ENCODE results near the gene SPDYE2B.
"Not testable (repeated sequence)": the region's sequence is repeated elsewhere in the genome, so short reads cannot be mapped to it uniquely, and the experiment has no call there.

Gene SPDYE2B, protein sequence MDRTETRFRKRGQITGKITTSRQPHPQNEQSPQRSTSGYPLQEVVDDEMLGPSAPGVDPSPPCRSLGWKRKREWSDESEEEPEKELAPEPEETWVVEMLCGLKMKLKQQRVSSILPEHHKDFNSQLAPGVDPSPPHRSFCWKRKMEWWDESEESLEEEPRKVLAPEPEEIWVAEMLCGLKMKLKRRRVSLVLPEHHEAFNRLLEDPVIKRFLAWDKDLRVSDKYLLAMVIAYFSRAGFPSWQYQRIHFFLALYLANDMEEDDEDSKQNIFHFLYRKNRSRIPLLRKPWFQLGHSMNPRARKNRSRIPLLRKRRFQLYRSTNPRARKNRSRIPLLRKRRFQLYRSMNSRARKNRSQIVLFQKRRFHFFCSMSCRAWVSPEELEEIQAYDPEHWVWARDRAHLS

DNA sequence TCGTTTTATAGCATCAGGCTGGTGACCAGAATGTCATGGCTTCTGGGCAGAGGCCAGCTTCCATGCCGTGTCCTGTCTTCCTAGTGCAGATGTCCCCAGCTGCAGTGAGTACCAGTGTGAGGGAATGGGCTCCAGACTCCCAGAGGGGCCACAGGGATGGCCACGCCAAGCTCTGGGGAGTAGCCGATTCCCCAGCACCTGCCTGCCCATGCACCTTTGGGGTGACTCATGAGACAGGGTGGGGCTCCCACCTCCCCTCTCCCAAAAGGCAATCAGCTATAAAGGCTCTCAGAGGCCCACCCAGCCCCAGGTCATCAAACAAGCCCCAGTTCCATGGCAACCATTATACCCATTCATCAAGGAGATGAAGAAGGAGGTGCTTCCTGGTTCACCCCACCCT, at the start of gene SPDYE2B:
SPDYE2B (plus strand) TSS at position 396 of the 400 bp plus-strand sequence. CDS start 2,030 bp downstream, outside the sequence.
- H3K9ac ChIP-seq (ENCODE audit: low read depth in 1 of 2, low read length in 2 of 2); H3K4me1 ChIP-seq (ENCODE audit: control insufficient read depth in 1 of 2, insufficient read depth in 2 of 2, low read length in 2 of 2); H3K9me3 ChIP-seq (ENCODE audit: control insufficient read depth in 1 of 2, low read length in 2 of 2); H3K27ac ChIP-seq (ENCODE audit: low read depth, low read length); H3K4me3 ChIP-seq (ENCODE audit: low read depth in 1 of 2, low read length in 2 of 2); H3K27me3 ChIP-seq (ENCODE audit: control insufficient read depth in 1 of 2, insufficient read depth in 2 of 2, low read length in 2 of 2); H3K36me3 ChIP-seq (ENCODE audit: control insufficient read depth in 1 of 2, insufficient read depth in 2 of 2, low read length in 2 of 2): not testable (repeated sequence)

DNA sequence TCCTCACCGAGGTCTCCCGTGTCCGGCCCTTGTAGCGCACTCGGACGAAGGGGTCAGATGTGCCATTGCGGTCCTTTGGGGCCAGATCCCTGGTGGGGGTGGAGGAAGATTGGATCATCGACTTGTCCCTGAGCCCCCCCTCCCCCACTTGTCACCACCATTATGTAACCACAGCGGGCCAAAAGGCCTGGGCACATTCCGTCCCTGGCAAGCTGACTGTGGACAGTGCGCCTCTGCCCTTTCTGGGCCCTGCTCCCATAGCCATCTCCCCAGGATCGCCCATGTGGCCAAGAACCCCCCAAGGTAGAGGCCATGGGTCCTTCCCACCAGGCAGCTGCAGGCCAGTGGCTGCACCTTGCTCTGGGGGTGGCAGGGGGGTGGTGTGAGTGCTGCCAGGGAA, 47.8 kb upstream of the SPDYE2B start:
- not testable (repeated sequence) for H3K9ac ChIP-seq (ENCODE audit: low read depth in 1 of 2, low read length in 2 of 2); H3K27me3 ChIP-seq (ENCODE audit: control insufficient read depth in 1 of 2, insufficient read depth in 2 of 2, low read length in 2 of 2); H3K36me3 ChIP-seq (ENCODE audit: control insufficient read depth in 1 of 2, insufficient read depth in 2 of 2, low read length in 2 of 2); H3K9me3 ChIP-seq (ENCODE audit: control insufficient read depth in 1 of 2, low read length in 2 of 2); H3K4me3 ChIP-seq (ENCODE audit: low read depth in 1 of 2, low read length in 2 of 2); H3K27ac ChIP-seq (ENCODE audit: low read depth, low read length); H3K4me1 ChIP-seq (ENCODE audit: control insufficient read depth in 1 of 2, insufficient read depth in 2 of 2, low read length in 2 of 2)

DNA sequence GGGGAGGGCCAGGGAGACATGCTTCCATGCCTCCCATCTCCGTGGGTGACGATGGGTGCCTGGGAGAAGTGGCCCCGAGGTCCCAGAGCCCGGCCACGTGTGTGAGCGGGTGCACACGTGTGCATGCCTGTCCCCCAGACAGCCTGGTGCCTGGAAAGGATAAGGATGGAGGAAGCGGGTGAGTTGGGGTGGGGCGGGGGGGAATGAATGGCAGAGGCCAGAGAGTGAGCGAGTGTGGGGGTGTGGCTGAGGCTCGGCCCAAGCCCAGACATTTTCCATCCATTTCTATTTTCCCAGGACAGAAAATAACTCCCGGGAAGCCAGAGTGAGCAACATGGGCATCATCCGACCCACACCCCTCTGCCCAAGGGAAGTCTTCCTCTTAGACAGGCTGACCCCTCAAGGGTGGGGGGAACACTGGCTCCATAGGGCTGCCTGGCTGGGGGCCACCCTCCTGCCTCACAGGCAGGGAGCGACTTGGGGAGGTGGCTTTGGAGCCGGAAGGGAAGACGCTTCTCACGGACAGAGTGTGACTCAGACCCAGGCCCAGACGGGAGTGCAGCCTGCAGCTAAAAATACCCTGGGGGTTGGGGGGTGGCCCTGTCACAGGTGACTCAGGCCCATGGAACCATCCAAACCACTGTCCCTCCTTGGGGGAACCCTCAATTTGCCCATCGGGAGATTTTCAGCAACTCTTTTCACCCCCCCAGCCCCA, 45.5 kb upstream of the SPDYE2B start:
- H3K4me3 ChIP-seq (ENCODE audit: low read depth in 1 of 2, low read length in 2 of 2); H3K9me3 ChIP-seq (ENCODE audit: control insufficient read depth in 1 of 2, low read length in 2 of 2); H3K27me3 ChIP-seq (ENCODE audit: control insufficient read depth in 1 of 2, insufficient read depth in 2 of 2, low read length in 2 of 2); H3K36me3 ChIP-seq (ENCODE audit: control insufficient read depth in 1 of 2, insufficient read depth in 2 of 2, low read length in 2 of 2); H3K9ac ChIP-seq (ENCODE audit: low read depth in 1 of 2, low read length in 2 of 2); H3K27ac ChIP-seq (ENCODE audit: low read depth, low read length); H3K4me1 ChIP-seq (ENCODE audit: control insufficient read depth in 1 of 2, insufficient read depth in 2 of 2, low read length in 2 of 2): not testable (repeated sequence)

DNA sequence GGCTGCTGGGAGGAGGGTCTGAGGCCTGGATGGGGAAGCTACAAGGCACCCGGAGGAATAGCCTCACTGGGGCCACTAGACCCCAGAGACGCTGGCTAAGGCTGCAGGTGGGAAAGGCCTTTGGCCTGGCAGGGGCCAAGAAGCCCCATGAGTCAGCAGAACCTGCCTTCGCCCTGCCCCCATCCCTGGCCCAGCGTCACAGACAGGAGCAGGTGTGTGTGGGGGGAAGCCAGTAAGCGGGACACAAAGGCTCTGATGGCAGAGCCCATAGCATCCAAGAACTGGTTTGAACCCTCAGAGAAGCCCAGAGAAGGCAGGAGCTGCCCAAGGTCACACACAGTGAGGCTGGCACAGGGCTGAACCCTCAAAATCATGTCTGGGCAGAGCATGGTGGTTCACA, 43.3 kb upstream of the SPDYE2B start:
- H3K36me3 ChIP-seq (ENCODE audit: control insufficient read depth in 1 of 2, insufficient read depth in 2 of 2, low read length in 2 of 2); H3K27me3 ChIP-seq (ENCODE audit: control insufficient read depth in 1 of 2, insufficient read depth in 2 of 2, low read length in 2 of 2); H3K9me3 ChIP-seq (ENCODE audit: control insufficient read depth in 1 of 2, low read length in 2 of 2); H3K4me3 ChIP-seq (ENCODE audit: low read depth in 1 of 2, low read length in 2 of 2); H3K27ac ChIP-seq (ENCODE audit: low read depth, low read length); H3K9ac ChIP-seq (ENCODE audit: low read depth in 1 of 2, low read length in 2 of 2); H3K4me1 ChIP-seq (ENCODE audit: control insufficient read depth in 1 of 2, insufficient read depth in 2 of 2, low read length in 2 of 2): not testable (repeated sequence)

DNA sequence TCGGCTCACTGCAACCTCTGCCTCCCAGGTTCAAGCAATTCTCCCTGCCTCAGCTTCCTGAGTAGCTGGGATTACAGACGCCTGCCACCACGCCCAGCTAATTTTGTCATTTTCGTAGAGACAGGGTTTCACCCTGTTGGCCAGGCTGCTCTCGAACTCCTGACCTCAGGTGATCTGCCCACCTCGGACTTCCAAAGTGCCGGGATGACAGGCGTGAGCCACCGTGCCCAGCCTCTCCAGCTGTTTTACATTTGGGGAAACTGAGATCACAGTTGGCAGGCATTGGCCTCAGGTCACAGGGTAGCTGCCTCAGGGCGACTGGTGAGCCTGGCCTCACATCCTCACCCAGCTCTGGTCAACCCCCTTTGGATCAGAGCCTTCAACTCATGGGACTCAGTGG, 40.4 kb upstream of the SPDYE2B start:
- not testable (repeated sequence) for H3K27ac ChIP-seq (ENCODE audit: low read depth, low read length); H3K9me3 ChIP-seq (ENCODE audit: control insufficient read depth in 1 of 2, low read length in 2 of 2); H3K4me3 ChIP-seq (ENCODE audit: low read depth in 1 of 2, low read length in 2 of 2); H3K27me3 ChIP-seq (ENCODE audit: control insufficient read depth in 1 of 2, insufficient read depth in 2 of 2, low read length in 2 of 2); H3K4me1 ChIP-seq (ENCODE audit: control insufficient read depth in 1 of 2, insufficient read depth in 2 of 2, low read length in 2 of 2); H3K9ac ChIP-seq (ENCODE audit: low read depth in 1 of 2, low read length in 2 of 2); H3K36me3 ChIP-seq (ENCODE audit: control insufficient read depth in 1 of 2, insufficient read depth in 2 of 2, low read length in 2 of 2)

DNA sequence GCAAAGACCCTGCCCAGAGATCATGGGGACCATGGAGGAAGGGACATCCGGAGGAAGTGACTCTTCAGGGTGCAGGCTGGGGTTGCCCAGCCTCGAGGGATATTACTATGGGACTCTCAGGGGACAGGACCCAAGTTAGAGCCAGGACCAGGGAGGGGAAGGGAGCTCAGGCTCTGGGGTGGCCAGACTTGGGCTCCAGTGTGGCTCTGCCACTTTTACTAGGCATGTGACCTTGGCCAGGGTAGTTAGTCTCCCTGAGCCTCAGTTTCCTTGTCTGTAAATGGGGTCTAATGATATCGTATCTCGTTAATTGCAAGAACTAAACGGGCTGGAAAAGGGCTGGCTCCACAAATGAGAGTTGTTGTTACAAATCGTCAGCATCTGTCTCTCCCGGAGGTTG, 39.7 kb upstream of the SPDYE2B start:
- not testable (repeated sequence) for H3K9me3 ChIP-seq (ENCODE audit: control insufficient read depth in 1 of 2, low read length in 2 of 2); H3K27ac ChIP-seq (ENCODE audit: low read depth, low read length); H3K9ac ChIP-seq (ENCODE audit: low read depth in 1 of 2, low read length in 2 of 2); H3K4me3 ChIP-seq (ENCODE audit: low read depth in 1 of 2, low read length in 2 of 2); H3K36me3 ChIP-seq (ENCODE audit: control insufficient read depth in 1 of 2, insufficient read depth in 2 of 2, low read length in 2 of 2); H3K4me1 ChIP-seq (ENCODE audit: control insufficient read depth in 1 of 2, insufficient read depth in 2 of 2, low read length in 2 of 2); H3K27me3 ChIP-seq (ENCODE audit: control insufficient read depth in 1 of 2, insufficient read depth in 2 of 2, low read length in 2 of 2)

DNA sequence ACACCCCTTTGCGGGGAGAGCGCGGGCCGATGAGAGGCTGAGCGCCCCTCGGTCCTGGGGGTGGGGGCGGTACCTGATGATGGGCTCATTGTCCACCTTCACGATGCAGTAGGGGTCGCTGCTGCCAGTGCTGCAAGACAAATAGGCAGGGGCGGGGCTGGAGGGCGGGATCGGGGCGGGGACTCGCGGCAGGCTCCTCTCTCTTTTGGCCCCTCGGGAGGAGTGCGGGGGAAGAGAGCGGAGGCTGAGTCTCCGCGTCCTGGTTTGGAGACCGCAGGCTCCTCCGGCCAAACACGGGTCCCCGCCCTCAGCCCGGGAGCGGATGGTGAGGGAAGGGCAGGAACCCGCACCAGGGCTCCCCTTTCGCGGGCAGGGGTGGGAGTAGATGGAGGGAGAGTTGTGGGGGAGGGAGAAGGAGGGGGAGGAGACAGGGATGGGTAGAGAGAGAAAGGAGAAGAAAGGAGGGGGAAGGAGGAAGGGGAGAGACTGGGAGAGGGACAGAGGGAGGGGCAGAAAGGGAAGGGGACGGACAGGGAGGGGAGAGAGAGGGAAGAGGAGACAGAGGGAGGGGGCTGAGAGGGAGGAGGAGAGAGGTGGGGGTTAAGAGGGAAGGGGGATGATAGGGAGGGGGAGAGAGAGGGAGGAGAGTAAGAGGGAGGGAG, 39.0 kb upstream of the SPDYE2B start:
- not testable (repeated sequence) for H3K27me3 ChIP-seq (ENCODE audit: control insufficient read depth in 1 of 2, insufficient read depth in 2 of 2, low read length in 2 of 2); H3K4me3 ChIP-seq (ENCODE audit: low read depth in 1 of 2, low read length in 2 of 2); H3K9me3 ChIP-seq (ENCODE audit: control insufficient read depth in 1 of 2, low read length in 2 of 2); H3K9ac ChIP-seq (ENCODE audit: low read depth in 1 of 2, low read length in 2 of 2); H3K27ac ChIP-seq (ENCODE audit: low read depth, low read length); H3K4me1 ChIP-seq (ENCODE audit: control insufficient read depth in 1 of 2, insufficient read depth in 2 of 2, low read length in 2 of 2); H3K36me3 ChIP-seq (ENCODE audit: control insufficient read depth in 1 of 2, insufficient read depth in 2 of 2, low read length in 2 of 2)

DNA sequence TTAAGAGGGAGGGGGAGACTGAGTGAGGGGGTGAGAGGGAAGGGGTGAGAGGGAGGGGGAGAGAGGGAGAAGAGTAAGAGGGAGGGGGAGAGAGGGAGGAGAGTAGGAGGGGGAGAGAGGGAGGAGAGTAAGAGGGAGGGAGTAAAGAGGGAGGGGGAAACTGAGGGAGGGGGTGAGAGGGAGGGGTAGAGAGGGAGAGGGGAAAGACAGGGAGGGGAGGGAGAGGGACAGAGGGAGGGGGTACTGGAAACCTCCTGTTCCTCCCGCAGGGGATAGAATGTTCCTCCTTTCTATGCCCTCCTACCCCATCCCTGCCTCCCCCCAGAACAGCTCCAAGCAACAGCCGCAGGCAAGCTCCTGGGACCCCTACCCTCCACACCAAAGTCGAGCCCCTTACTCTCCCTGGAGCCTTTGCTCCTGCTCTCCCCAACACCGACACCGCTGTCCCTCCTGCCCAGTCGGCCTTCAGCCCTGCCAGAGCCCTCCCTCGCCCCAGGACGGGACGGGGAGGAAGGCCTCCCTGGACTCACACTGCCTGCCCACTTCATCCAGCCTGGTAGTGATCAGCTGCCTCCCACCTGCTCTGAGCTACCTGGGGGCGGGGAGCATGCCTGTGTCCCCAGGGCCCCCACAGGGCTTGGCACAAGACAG, 38.3 kb upstream of the SPDYE2B start:
- not testable (repeated sequence) for H3K4me3 ChIP-seq (ENCODE audit: low read depth in 1 of 2, low read length in 2 of 2); H3K4me1 ChIP-seq (ENCODE audit: control insufficient read depth in 1 of 2, insufficient read depth in 2 of 2, low read length in 2 of 2)

DNA sequence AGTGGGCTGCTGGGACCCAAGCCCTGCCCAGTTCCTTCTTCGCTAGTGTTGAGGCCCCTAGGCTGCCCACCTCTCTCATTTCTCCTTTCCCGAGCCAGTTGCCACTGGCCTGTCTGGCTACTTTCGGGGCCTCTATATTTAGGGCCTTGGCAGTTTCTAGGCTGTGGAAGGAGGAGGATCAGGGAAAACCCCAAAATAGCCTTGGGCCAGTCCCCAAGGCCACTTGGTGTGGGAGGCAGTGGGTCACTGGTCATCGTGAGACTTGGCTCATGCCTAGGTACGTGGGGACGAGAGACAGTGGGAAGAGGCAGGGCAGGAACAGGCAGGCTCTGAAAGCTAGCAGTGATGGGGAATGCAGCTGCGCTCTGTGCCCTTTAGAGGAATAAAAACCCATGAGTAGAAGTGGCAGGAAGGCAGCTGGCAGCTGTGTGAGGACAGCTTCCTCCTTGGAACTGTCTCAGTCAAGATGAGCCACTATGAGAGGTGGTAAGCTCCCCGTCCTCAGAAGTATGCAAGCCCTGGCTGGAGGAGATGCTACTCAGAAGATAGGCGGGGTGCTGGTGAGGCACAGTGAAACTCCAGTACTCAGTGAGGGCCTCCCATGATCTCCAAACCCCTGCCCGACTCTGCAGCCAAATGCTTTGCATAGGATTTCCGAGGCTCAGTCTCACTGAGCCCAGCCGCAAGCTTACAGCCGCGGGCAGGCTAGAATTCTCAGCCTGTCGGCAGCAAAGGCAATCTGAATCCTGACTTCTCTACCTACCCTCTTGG, 36.4 kb upstream of the SPDYE2B start:
- H3K9me3 ChIP-seq (ENCODE audit: control insufficient read depth in 1 of 2, low read length in 2 of 2); H3K36me3 ChIP-seq (ENCODE audit: control insufficient read depth in 1 of 2, insufficient read depth in 2 of 2, low read length in 2 of 2); H3K9ac ChIP-seq (ENCODE audit: low read depth in 1 of 2, low read length in 2 of 2); H3K27ac ChIP-seq (ENCODE audit: low read depth, low read length); H3K27me3 ChIP-seq (ENCODE audit: control insufficient read depth in 1 of 2, insufficient read depth in 2 of 2, low read length in 2 of 2); H3K4me1 ChIP-seq (ENCODE audit: control insufficient read depth in 1 of 2, insufficient read depth in 2 of 2, low read length in 2 of 2); H3K4me3 ChIP-seq (ENCODE audit: low read depth in 1 of 2, low read length in 2 of 2): not testable (repeated sequence)

More for the DNA sequence above, 38.3 kb upstream of the SPDYE2B start:
- H3K27ac ChIP-seq (ENCODE audit: low read depth, low read length); H3K36me3 ChIP-seq (ENCODE audit: control insufficient read depth in 1 of 2, insufficient read depth in 2 of 2, low read length in 2 of 2); H3K27me3 ChIP-seq (ENCODE audit: control insufficient read depth in 1 of 2, insufficient read depth in 2 of 2, low read length in 2 of 2); H3K9ac ChIP-seq (ENCODE audit: low read depth in 1 of 2, low read length in 2 of 2); H3K9me3 ChIP-seq (ENCODE audit: control insufficient read depth in 1 of 2, low read length in 2 of 2): not testable (repeated sequence)
